ENCODE measurements around the gene DENND1A. TPM values are rescaled to one million over a fixed set of nuclear protein-coding genes. Genes with fewer than 3 reads are reported as not detected.

The DENND1A gene
- total RNA-seq, 1 donor from 2014 or later = 19.9 TPM

- peaks cover 20% of the 10 kb centered on the region for H3K4me1 Mint-ChIP-seq (ENCODE audit: unreplicated experiment)
Measured at GRCh38 chr9:123438321-123438720, 491.6 kb downstream of the DENND1A start.

GRCh38 chr9:123437201-123437600 is 492.7 kb downstream of the DENND1A start:
- DNase-seq (ENCODE audit: extremely low spot score, unreplicated experiment) = no peak
- no peak overlapping the region for H3K4me3 Mint-ChIP-seq
- H3K36me3 Mint-ChIP-seq = peaks cover 3% of the 10 kb centered on the region
- H3K27me3 Mint-ChIP-seq = no peaks in the 10 kb centered on the region
- no peak overlapping the region for H3K27ac Mint-ChIP-seq
- no peaks in the 10 kb centered on the region for H3K9me3 Mint-ChIP-seq
- H3K4me1 Mint-ChIP-seq (ENCODE audit: unreplicated experiment) = peaks cover 20% of the 10 kb centered on the region
- no peak for TF ChIP-seq CTCF (conservative IDR thresholded peaks at IDR 0.05)

More at GRCh38 chr9:123438321-123438720, 491.6 kb downstream of the DENND1A start:
- Mint-ChIP-seq H3K36me3 (peaks cover 3% of the 10 kb centered on the region), H3K27ac (peak overlapping the region; percentile 72), H3K4me3 (no peak overlapping the region), H3K9me3 (no peaks in the 10 kb centered on the region), H3K27me3 (no peaks in the 10 kb centered on the region)
- DNase-seq (ENCODE audit: extremely low spot score, unreplicated experiment) = no peak
- TF ChIP-seq CTCF (conservative IDR thresholded peaks at IDR 0.05) = no peak

- no peak for DNase-seq (ENCODE audit: extremely low spot score, unreplicated experiment)
- H3K9me3 Mint-ChIP-seq = no peaks in the 10 kb centered on the region
- H3K4me1 Mint-ChIP-seq (ENCODE audit: unreplicated experiment) = peaks cover 20% of the 10 kb centered on the region
- H3K4me3 Mint-ChIP-seq = no peak overlapping the region
- H3K27ac Mint-ChIP-seq = no peak overlapping the region
- H3K27me3 Mint-ChIP-seq = no peaks in the 10 kb centered on the region
- H3K36me3 Mint-ChIP-seq = peaks cover 5% of the 10 kb centered on the region
- TF ChIP-seq CTCF (conservative IDR thresholded peaks at IDR 0.05) = no peak
Measured at GRCh38 chr9:123435471-123435870, 494.5 kb downstream of the DENND1A start.

GRCh38 chr9:123434619-123435240 is 495.2 kb downstream of the DENND1A start:
- no peaks in the 10 kb centered on the region for H3K9me3 Mint-ChIP-seq
- TF ChIP-seq CTCF (conservative IDR thresholded peaks at IDR 0.05) = peak; percentile 39
- no peak overlapping the region for H3K4me3 Mint-ChIP-seq
- peaks cover 20% of the 10 kb centered on the region for H3K4me1 Mint-ChIP-seq (ENCODE audit: unreplicated experiment)
- H3K27ac Mint-ChIP-seq = peak overlapping the region; percentile 5
- H3K27me3 Mint-ChIP-seq = no peaks in the 10 kb centered on the region
- peaks cover 12% of the 10 kb centered on the region for H3K36me3 Mint-ChIP-seq
- DNase-seq (ENCODE audit: extremely low spot score, unreplicated experiment) = no peak

- no peak for TF ChIP-seq CTCF (conservative IDR thresholded peaks at IDR 0.05)
- H3K4me1 Mint-ChIP-seq (ENCODE audit: unreplicated experiment) = peaks cover 5% of the 10 kb centered on the region
- no peak overlapping the region for H3K4me3 Mint-ChIP-seq
- H3K9me3 Mint-ChIP-seq = no peaks in the 10 kb centered on the region
- no peaks in the 10 kb centered on the region for H3K27me3 Mint-ChIP-seq
- DNase-seq (ENCODE audit: extremely low spot score, unreplicated experiment) = no peak
- no peak overlapping the region for H3K27ac Mint-ChIP-seq
- peaks cover 20% of the 10 kb centered on the region for H3K36me3 Mint-ChIP-seq
Measured at GRCh38 chr9:123432331-123433236, 497.3 kb downstream of the DENND1A start.
